ENCODE data around the gene ZYX.

Gene ZYX

GRCh38 chr7:143360788-143361551 lies 20.2 kb upstream of the ZYX start:
- no peak for DNase-seq
- in situ Hi-C loops (cut with MboI; ENCODE audit: low pct_unique_long_range_greater_than_20kb, low sequenced_read_pairs), result no loop called here

- DNase-seq, result no peak
- in situ Hi-C loops (cut with MboI; ENCODE audit: low pct_unique_long_range_greater_than_20kb, low sequenced_read_pairs), result no loop called here
Observed at GRCh38 chr7:143361552-143362130, 19.5 kb upstream of the ZYX start.

- in situ Hi-C loops (cut with MboI; ENCODE audit: low pct_unique_long_range_greater_than_20kb, low sequenced_read_pairs), result no loop called here
- no peak for DNase-seq
Observed at GRCh38 chr7:143362131-143363015, 18.8 kb upstream of the ZYX start, which contains the start of gene FAM131B. FAM131B (minus strand) TSS chr7:143362713; CDS start chr7:143362603, 110 bp downstream.

GRCh38 chr7:143363016-143363937 lies 17.9 kb upstream of the ZYX start:
- in situ Hi-C loops (cut with MboI; ENCODE audit: low pct_unique_long_range_greater_than_20kb, low sequenced_read_pairs), result no loop called here

DNA sequence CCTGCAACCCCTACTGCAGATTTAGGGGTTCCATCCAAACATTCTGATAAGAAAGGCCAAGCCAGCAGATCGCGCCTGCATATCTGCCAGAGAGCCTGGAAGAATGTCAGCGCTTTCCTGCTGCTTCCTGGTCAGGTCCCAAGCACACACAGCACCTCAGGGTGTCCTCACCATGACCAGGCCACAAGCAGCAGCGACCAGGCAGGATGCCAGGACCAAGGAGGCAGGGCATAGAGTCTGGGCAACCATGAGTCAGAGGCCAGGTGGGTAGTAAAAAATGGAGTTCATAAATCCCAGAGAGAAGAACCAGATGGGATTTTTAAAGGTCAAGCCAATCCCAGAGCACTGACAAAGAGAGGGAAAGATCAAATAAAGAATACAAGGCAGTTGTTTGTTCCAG lies 13.2 kb upstream of the ZYX start:
- no peak for DNase-seq
- in situ Hi-C loops (cut with MboI; ENCODE audit: low pct_unique_long_range_greater_than_20kb, low sequenced_read_pairs), result no loop called here

More at GRCh38 chr7:143363016-143363937, 17.9 kb upstream of the ZYX start:
- no peak for DNase-seq

DNA sequence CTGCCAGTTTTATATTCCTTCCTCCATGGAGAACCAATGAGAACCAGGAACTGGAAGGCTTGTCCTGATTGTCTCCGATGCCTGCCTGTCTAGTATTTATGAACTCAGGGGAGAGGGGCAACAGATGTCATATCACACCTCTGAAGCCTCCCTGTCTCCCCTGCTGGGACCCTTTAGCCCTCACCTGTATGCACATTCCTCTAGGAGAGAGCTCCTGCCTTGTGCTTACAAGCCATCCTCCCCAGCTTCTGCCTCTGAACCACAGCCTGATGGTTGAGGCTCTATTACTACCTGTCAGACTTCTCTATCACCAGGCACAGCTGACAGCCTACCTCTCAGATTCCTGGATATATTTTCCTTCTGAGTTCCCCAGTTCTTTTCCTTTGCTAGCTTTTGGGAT lies 12.8 kb upstream of the ZYX start:
- in situ Hi-C loops (cut with MboI; ENCODE audit: low pct_unique_long_range_greater_than_20kb, low sequenced_read_pairs), result no loop called here
- DNase-seq, result no peak

DNA sequence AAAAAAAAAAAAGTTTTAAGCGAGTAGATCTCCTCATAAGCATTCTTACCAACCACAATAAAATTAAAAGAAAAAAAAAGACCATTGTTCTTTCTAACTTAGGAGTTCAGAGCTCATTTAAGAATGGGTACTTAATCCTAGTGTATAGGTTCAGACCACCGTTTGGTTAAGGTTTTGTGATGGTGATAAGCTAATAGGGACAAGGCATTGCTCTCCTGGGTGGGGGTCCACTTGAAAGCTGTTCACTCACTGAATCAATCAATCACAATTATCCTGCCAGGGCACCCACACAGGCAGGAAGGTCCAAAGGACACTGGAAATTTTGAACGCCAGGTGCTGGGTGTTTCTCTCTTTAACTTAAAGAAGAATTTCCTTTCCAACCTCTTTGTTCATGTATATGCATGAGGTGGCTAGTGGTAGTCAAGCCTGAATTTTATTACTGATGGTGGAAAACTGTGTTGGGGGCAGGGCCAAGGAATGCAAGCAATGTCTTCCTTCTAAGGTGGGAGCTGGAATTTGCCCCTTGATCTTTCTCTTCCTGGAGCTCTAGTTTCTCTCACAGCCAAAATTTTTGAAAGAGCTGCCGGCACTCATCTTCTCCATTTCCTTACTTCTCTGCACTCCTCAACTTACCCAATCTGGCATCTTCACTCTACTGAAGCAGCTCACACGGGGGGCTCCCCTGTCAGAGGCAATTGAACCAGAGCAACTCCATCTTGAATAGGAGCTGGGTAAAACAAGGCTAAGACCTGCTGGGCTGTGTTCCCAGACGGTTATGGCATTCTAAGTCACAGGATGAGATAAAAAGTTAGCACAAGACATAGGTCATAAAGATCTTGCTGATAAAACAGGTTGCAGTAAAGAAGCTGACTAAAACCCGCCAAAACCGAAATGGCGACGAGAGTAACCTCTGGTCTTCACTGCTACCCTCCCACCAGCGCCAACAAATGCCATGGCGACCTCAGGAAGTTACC lies 11.2 kb upstream of the ZYX start:
- DNase-seq, result no peak
- in situ Hi-C loops (cut with MboI; ENCODE audit: low pct_unique_long_range_greater_than_20kb, low sequenced_read_pairs), result no loop called here

GRCh38 chr7:143372070-143372469 lies 9.1 kb upstream of the ZYX start:
- DNase-seq, result peak; percentile 81
- in situ Hi-C loops (cut with MboI; ENCODE audit: low pct_unique_long_range_greater_than_20kb, low sequenced_read_pairs), result no loop called here

GRCh38 chr7:143373255-143373794 lies 7.8 kb upstream of the ZYX start:
- DNase-seq, result no peak
- in situ Hi-C loops (cut with MboI; ENCODE audit: low pct_unique_long_range_greater_than_20kb, low sequenced_read_pairs), result no loop called here

- DNase-seq, result peak; percentile 63
- in situ Hi-C loops (cut with MboI; ENCODE audit: low pct_unique_long_range_greater_than_20kb, low sequenced_read_pairs), result no loop called here
Observed at GRCh38 chr7:143374561-143374960, 6.6 kb upstream of the ZYX start.

DNA sequence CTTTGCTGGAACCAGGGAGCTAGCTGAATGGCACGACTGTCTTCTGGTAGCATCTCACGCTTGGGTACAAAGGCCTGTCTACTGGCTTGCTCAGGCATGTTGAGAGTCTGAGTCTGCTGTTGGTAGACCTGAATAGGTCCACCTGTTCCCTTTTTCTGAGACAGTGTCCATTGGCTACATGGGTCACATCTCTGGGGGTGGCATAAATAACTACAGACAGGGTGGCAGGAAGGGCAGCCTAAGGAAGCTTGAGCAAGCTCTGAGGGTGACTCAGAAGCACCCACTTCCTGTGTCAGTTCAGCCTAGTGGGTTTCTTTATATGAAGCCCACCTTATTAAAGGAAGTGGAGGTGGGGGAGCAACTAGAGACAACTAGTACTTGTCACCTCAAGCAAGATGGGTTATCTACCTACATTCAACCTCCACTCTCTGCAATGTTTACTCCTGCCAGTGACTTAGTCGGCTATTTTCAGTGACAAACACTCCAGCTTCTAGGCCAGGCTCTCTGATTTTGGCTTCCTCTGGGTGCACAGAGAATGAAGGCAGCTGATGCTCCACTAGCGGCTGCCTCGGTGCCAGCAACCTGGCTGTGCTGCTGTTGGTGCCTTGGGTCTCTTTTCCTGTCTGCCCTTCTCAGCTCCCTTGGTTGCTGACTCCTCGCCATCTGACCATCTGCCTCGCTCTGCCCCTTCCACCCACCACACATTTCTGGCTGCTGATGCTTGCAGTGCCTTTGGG lies 5.7 kb upstream of the ZYX start:
- peak; percentile 60 for DNase-seq
- in situ Hi-C loops (cut with MboI; ENCODE audit: low pct_unique_long_range_greater_than_20kb, low sequenced_read_pairs), result no loop called here

DNA sequence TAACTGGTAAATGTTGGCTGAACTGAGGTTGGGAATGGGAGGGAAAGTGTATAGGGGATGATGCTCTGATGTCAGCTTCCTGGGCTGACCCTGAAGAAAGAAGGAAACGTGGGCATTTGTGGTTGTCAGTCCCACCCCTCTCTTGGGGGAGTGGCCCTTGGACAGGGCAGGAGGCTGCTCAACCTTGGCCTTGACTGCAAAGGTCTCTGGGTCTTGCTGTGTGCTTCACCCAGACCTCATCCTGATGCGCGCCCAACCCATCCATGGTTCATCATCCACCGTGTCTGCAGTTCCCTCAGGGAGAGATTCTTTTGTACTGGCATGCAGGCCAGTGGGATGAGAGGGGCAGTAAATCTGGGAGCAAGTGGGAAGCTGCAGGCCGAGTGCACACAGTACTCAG lies 4.7 kb upstream of the ZYX start:
- in situ Hi-C loops (cut with MboI; ENCODE audit: low pct_unique_long_range_greater_than_20kb, low sequenced_read_pairs), result no loop called here
- peak; percentile 20 for DNase-seq

DNA sequence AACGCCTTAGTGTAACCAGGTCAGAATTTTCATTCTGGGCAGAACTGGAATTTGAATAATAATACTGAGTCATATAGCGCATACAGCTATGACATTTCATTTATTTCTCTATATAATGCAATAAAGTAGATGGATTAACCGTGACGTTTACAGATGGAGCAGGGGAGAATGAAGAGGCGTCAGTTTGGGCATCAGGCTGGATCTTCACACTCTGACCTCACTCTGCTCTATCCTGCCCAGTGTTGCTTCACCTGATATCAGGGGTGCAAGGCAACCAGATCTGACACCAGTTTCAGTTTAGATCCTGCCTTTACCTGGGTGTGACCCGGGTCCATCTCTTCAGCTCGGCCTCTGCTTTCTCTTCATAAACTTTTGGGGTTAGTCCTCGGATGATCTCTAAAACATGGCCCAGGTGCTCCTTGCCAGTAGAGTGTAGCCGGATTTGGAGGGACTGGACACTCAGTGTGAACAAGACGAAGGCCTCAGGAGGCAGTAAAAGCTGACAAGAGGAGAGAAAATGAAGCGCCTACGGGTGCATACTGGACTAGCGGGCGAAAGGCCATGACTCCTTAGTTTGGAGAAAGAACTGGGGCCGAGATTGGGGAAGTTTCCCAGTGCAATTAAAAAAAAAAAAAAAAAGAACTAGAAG lies 1.4 kb upstream of the ZYX start:
- no peak for DNase-seq
- in situ Hi-C loops (cut with MboI; ENCODE audit: low pct_unique_long_range_greater_than_20kb, low sequenced_read_pairs), result no loop called here

- in situ Hi-C loops (cut with MboI; ENCODE audit: low pct_unique_long_range_greater_than_20kb, low sequenced_read_pairs), result no loop called here
- peak; percentile 97 for DNase-seq
Observed at GRCh38 chr7:143380260-143380645, 892 bp upstream of the ZYX start.

- no peak for DNase-seq
- in situ Hi-C loops (cut with MboI; ENCODE audit: low pct_unique_long_range_greater_than_20kb, low sequenced_read_pairs), result no loop called here
Observed at GRCh38 chr7:143381427-143382125, 431 bp downstream of the ZYX start.
